Panc1 (cell line): ENCODE data around the gene C6orf132. TPM values are rescaled to one million over a fixed set of nuclear protein-coding genes. Genes with fewer than 3 reads are reported as not detected.

ENCODE experiments used
- ATAC-seq: fragments of 200-7000 bp; cut with Tn5 transposase; 2 replicates; pipeline ENCODE4 v1.9.1; 2020; ENCODE audit warnings: mild to moderate bottlenecking, moderate library complexity
- BruUV-seq: library from RNA; stranded (reverse); fragments of 400-500 nt; replicated peaks from 2 replicates; lab custom pipeline; 2021; lab: Mats Ljungman, UMichigan
- CTCF ChIA-PET: fragments of 300-600 bp; sonication (Branson Sonifier 250); formaldehyde crosslinking; loops from one replicate; lab custom pipeline; 2022; ENCODE audit warnings: antibody characterized with exemption; lab: Charles Lee
- POLR2A ChIA-PET: fragments of 300-600 bp; sonication (Branson Sonifier 250); formaldehyde crosslinking; loops from one replicate; lab custom pipeline; 2022; ENCODE audit warnings: antibody characterized with exemption; lab: Charles Lee
- DNase-seq: peaks from one replicate; pipeline ENCODE4 v3.0.0-alpha.2; 2010; ENCODE audit warnings: low read depth, low spot score
- H3K27ac ChIP-seq: 2 replicates; pipeline ENCODE4 v1.5.1; 2011; ENCODE audit warnings: mild to moderate bottlenecking, low read length, inconsistent platforms
- H3K27me3 ChIP-seq: fragments of 200-500 bp; sonication (Bioruptor generic); 2 replicates; pipeline ENCODE4 v1.6.0; 2014; ENCODE audit warnings: low read length, inconsistent platforms; ENCODE audit not compliant: control insufficient read depth, insufficient read depth
- H3K36me3 ChIP-seq: fragments of 200-500 bp; sonication (Bioruptor generic); 2 replicates; pipeline ENCODE4 v1.5.1; 2014; ENCODE audit warnings: inconsistent platforms, mild to moderate bottlenecking, low read length, moderate library complexity; ENCODE audit not compliant: control insufficient read depth, insufficient read depth
- H3K4me1 ChIP-seq: 2 replicates; pipeline ENCODE4 v1.5.1; 2011; ENCODE audit warnings: inconsistent platforms, mild to moderate bottlenecking, low read length, moderate library complexity; ENCODE audit not compliant: control insufficient read depth, insufficient read depth
- H3K4me3 ChIP-seq, 2 experiments: 2 replicates each; pipeline ENCODE4 v1.5.1; 2011 to 2012; ENCODE audit warnings: low read depth in 2 of 2, low read length in 2 of 2, mild to moderate bottlenecking in 2 of 2, inconsistent platforms in 1 of 2, moderate library complexity in 1 of 2
- H3K9me3 ChIP-seq: fragments of 200-500 bp; sonication (Bioruptor generic); 2 replicates; pipeline ENCODE4 v1.5.1; 2014; ENCODE audit warnings: low read depth, mild to moderate bottlenecking, inconsistent platforms, low read length, moderate library complexity; ENCODE audit not compliant: control insufficient read depth, insufficient read depth
- CTCF ChIP-seq: fragments of 450-650 bp; IDR thresholded peaks from 2 replicates; pipeline ENCODE4 v1.5.1; 2017; ENCODE audit warnings: mild to moderate bottlenecking
- POLR2AphosphoS5 ChIP-seq: IDR thresholded peaks from 2 replicates; pipeline ENCODE4 v1.6.1; 2012; ENCODE audit warnings: mild to moderate bottlenecking, low read depth, low read length, moderate library complexity
- REST ChIP-seq, 2 experiments: IDR thresholded peaks; 2 replicates each; pipeline ENCODE4 v1.6.1; 2011 to 2012; ENCODE audit warnings: low read depth in 2 of 2, control low read depth in 1 of 2, low read length in 1 of 2, mild to moderate bottlenecking in 1 of 2, moderate library complexity in 1 of 2; ENCODE audit not compliant: insufficient read depth in 1 of 2
- SIN3A ChIP-seq: IDR thresholded peaks from 2 replicates; pipeline ENCODE4 v1.6.1; 2012; ENCODE audit warnings: low read depth, mild to moderate bottlenecking, low read length, moderate library complexity, borderline replicate concordance; ENCODE audit not compliant: insufficient read depth
- TCF7L2 ChIP-seq: IDR thresholded peaks from 2 replicates; pipeline ENCODE4 v1.6.1; 2011; ENCODE audit warnings: mild to moderate bottlenecking, low read depth, low read length, inconsistent platforms
- in situ Hi-C: cut with HindIII; loops from 2 replicates; pipeline ENCODE4 v1.10.0; 2016; ENCODE audit warnings: low sequenced_read_pairs, low pct_unique_long_range_greater_than_20kb
- intact Hi-C: fragments of 100-400 bp; cut with micrococcal nuclease; formaldehyde crosslinking; loops from one replicate; pipeline ENCODE4 v1.10.0; 2022; ENCODE audit not compliant: unreplicated experiment
- total RNA-seq: library from RNA; stranded (reverse); gene quantifications from one replicate; pipeline ENCODE4 v1.2.1, GENCODE V29; 2021; ENCODE audit not compliant: unreplicated experiment

Gene C6orf132
- total RNA-seq, 1 experiment from 2014 or later = 12.9 TPM

GRCh38 chr6:42084889-42085288 is 57.5 kb downstream of the C6orf132 start:
- intact Hi-C loops (no loop called here), in situ Hi-C loops (no loop called here)
- Histone ChIP-seq H3K4me1 (peaks cover 10% of the 10 kb centered on the region), H3K27ac (no peak overlapping the region), H3K9me3 (no peaks in the 10 kb centered on the region), H3K36me3 (no peaks in the 10 kb centered on the region), H3K4me3 (no peak overlapping the region), H3K27me3 (no peaks in the 10 kb centered on the region)
- TF ChIP-seq POLR2AphosphoS5 = no peak
- no peak for TF ChIP-seq SIN3A
- CTCF ChIA-PET = interaction anchor here (0.6 kb wide), 1 partner anchor 535 kb away, joined by 3 read pairs; no protein-coding TSS in a partner anchor
- no TSS peak for BruUV-seq
- ATAC-seq (no peak), DNase-seq (no peak)
- POLR2A ChIA-PET = no interaction called here

- Histone ChIP-seq H3K27me3 (no peaks in the 10 kb centered on the region), H3K9me3 (no peaks in the 10 kb centered on the region), H3K4me3 (no peak overlapping the region), H3K4me1 (peaks cover 10% of the 10 kb centered on the region), H3K36me3 (no peaks in the 10 kb centered on the region), H3K27ac (no peak overlapping the region)
- ChIA-PET POLR2A (no interaction called here), CTCF (no interaction called here)
- ATAC-seq (no peak), DNase-seq (no peak)
- intact Hi-C loops (no loop called here), in situ Hi-C loops (no loop called here)
- BruUV-seq = no TSS peak
- TF ChIP-seq TCF7L2 (no peak), POLR2AphosphoS5 (no peak), SIN3A (no peak)
Measured at GRCh38 chr6:42083530-42083929, 58.9 kb downstream of the C6orf132 start.

GRCh38 chr6:42079941-42080464 is 62.4 kb downstream of the C6orf132 start:
- in situ Hi-C loops (no loop called here), intact Hi-C loops (no loop called here)
- no peaks in the 10 kb centered on the region for H3K9me3 ChIP-seq
- no peak for TF ChIP-seq POLR2AphosphoS5
- TF ChIP-seq TCF7L2 = no peak
- no peak for TF ChIP-seq REST (IDR thresholded peaks at IDR 0.05; ENCODE audit: insufficient read depth in 1 of 2, low read depth in 2 of 2, low read length in 1 of 2)
- TF ChIP-seq SIN3A = no peak
- TF ChIP-seq CTCF = no peak
- CTCF ChIA-PET = interaction anchor here (0.5 kb wide), 1 partner anchor 70 kb away, joined by 4 read pairs; no protein-coding TSS in a partner anchor
- H3K27ac ChIP-seq = no peak overlapping the region
- H3K4me3 ChIP-seq = no peak overlapping the region
- BruUV-seq = no TSS peak
- no peaks in the 10 kb centered on the region for H3K36me3 ChIP-seq
- no peaks in the 10 kb centered on the region for H3K27me3 ChIP-seq
- POLR2A ChIA-PET = interaction anchor here (0.5 kb wide), 2 partner anchors 135 to 200 kb away, joined by 4 to 6 read pairs; no protein-coding TSS in a partner anchor
- H3K4me1 ChIP-seq = no peaks in the 10 kb centered on the region
- DNase-seq = no peak
- no peak for ATAC-seq
